ENCODE data around the gene OLFML2B. TPM values are rescaled to one million over a fixed set of nuclear protein-coding genes. Genes with fewer than 3 reads are reported as not detected.

Gene OLFML2B
- total RNA-seq, 5 donors from 2014 or later (not counting 1 experiment from before 2014, with no cell fraction given): not detected

- H3K4me3 ChIP-seq (ENCODE audit: control insufficient read depth in 1 of 2, extremely low read depth in 1 of 2, low read length in 1 of 2): no peak overlapping the region
- peaks cover 43% of the 10 kb centered on the region for H3K36me3 Mint-ChIP-seq
- no peaks in the 10 kb centered on the region for H3K9me3 ChIP-seq
- DNase-seq: no peak
- peaks cover 35 to 51% (median 45%) of the 10 kb centered on the region in 3 donors for H3K4me1 Mint-ChIP-seq
- no peak overlapping the region for H3K27ac ChIP-seq (ENCODE audit: low read length)
- H3K9me3 Mint-ChIP-seq: no peaks in the 10 kb centered on the region
- peaks cover 0 to 18% of the 10 kb centered on the region in 2 donors for H3K36me3 ChIP-seq (ENCODE audit: control insufficient read depth in 2 of 2, extremely low read depth in 1 of 2, insufficient read depth in 1 of 2, low read length in 1 of 2)
- no peaks in the 10 kb centered on the region for H3K27me3 Mint-ChIP-seq
- ChIA-PET POLR2A (no interaction called here), CTCF (no interaction called here)
- no peaks in the 10 kb centered on the region for H3K4me1 ChIP-seq (ENCODE audit: control insufficient read depth in 1 of 2, extremely low read depth in 1 of 2, insufficient read depth in 2 of 2, low read length in 2 of 2)
- WGBS (ENCODE audit: insufficient coverage): no CpG with 5 or more reads among the region's 2 CpGs
- no peak for ATAC-seq (replicated peaks in 1 of 4)
- no peaks in the 10 kb centered on the region for H3K27me3 ChIP-seq (replicated peaks in 1 of 2; ENCODE audit: control insufficient read depth in 2 of 2, extremely low read depth in 1 of 2, insufficient read depth in 2 of 2, low read length in 1 of 2)
- H3K27ac Mint-ChIP-seq: no peak overlapping the region
- H3K4me3 Mint-ChIP-seq: no peak overlapping the region
Measured at GRCh38 chr1:161955606-161956005, 68.1 kb downstream of the OLFML2B start.

- POLR2A ChIA-PET: no interaction called here
- Histone ChIP-seq H3K36me3 (ENCODE audit: control insufficient read depth in 2 of 2, extremely low read depth in 1 of 2, insufficient read depth in 1 of 2, low read length in 1 of 2) (peaks cover 0 to 15% of the 10 kb centered on the region in 2 donors), H3K27me3 (replicated peaks in 1 of 2; ENCODE audit: control insufficient read depth in 2 of 2, extremely low read depth in 1 of 2, insufficient read depth in 2 of 2, low read length in 1 of 2) (no peaks in the 10 kb centered on the region), H3K4me1 (ENCODE audit: control insufficient read depth in 1 of 2, extremely low read depth in 1 of 2, insufficient read depth in 2 of 2, low read length in 2 of 2) (no peaks in the 10 kb centered on the region), H3K9me3 (no peaks in the 10 kb centered on the region), H3K27ac (ENCODE audit: low read length) (no peak overlapping the region), H3K4me3 (ENCODE audit: control insufficient read depth in 1 of 2, extremely low read depth in 1 of 2, low read length in 1 of 2) (no peak overlapping the region)
- no peak for ATAC-seq (replicated peaks in 1 of 4)
- CTCF ChIA-PET: no interaction called here
- no peak for DNase-seq
- Mint-ChIP-seq H3K36me3 (peaks cover 43% of the 10 kb centered on the region), H3K9me3 (no peaks in the 10 kb centered on the region), H3K4me1 (peaks cover 35 to 44% (median 42%) of the 10 kb centered on the region in 3 donors), H3K4me3 (peak overlapping the region in 1 of 3 donors; percentile 44), H3K27ac (peak overlapping the region in 1 of 2 donors; percentile 85), H3K27me3 (no peaks in the 10 kb centered on the region)
Measured at GRCh38 chr1:161954466-161954865, 69.2 kb downstream of the OLFML2B start.

GRCh38 chr1:161954050-161954449 is 69.6 kb downstream of the OLFML2B start:
- Histone ChIP-seq H3K27ac (ENCODE audit: low read length) (no peak overlapping the region), H3K27me3 (replicated peaks in 1 of 2; ENCODE audit: control insufficient read depth in 2 of 2, extremely low read depth in 1 of 2, insufficient read depth in 2 of 2, low read length in 1 of 2) (no peaks in the 10 kb centered on the region), H3K9me3 (no peaks in the 10 kb centered on the region), H3K36me3 (ENCODE audit: control insufficient read depth in 2 of 2, extremely low read depth in 1 of 2, insufficient read depth in 1 of 2, low read length in 1 of 2) (peaks cover 0 to 13% of the 10 kb centered on the region in 2 donors), H3K4me1 (ENCODE audit: control insufficient read depth in 1 of 2, extremely low read depth in 1 of 2, insufficient read depth in 2 of 2, low read length in 2 of 2) (no peaks in the 10 kb centered on the region), H3K4me3 (ENCODE audit: control insufficient read depth in 1 of 2, extremely low read depth in 1 of 2, low read length in 1 of 2) (no peak overlapping the region)
- CTCF ChIA-PET: no interaction called here
- no peaks in the 10 kb centered on the region for H3K9me3 Mint-ChIP-seq
- POLR2A ChIA-PET: no interaction called here
- ATAC-seq (replicated peaks in 1 of 4) (no peak), DNase-seq (no peak)
- H3K36me3 Mint-ChIP-seq: peaks cover 42% of the 10 kb centered on the region
- peak overlapping the region; percentile 29 to 85 for H3K27ac Mint-ChIP-seq
- H3K4me3 Mint-ChIP-seq: peak overlapping the region in 1 of 3 donors; percentile 44
- no CpG with 5 or more reads among the region's 2 CpGs for WGBS (ENCODE audit: insufficient coverage)
- no peaks in the 10 kb centered on the region for H3K27me3 Mint-ChIP-seq
- peaks cover 35 to 44% (median 43%) of the 10 kb centered on the region in 3 donors for H3K4me1 Mint-ChIP-seq

- 100% methylated on average over 1 of the region's 5 CpGs for WGBS (ENCODE audit: insufficient coverage)
- Mint-ChIP-seq H3K4me3 (no peak overlapping the region), H3K9me3 (no peaks in the 10 kb centered on the region), H3K36me3 (peaks cover 36% of the 10 kb centered on the region), H3K27ac (peak overlapping the region; percentile 27 to 85), H3K4me1 (peaks cover 35 to 47% (median 44%) of the 10 kb centered on the region in 3 donors), H3K27me3 (no peaks in the 10 kb centered on the region)
- no peak overlapping the region for H3K4me3 ChIP-seq (ENCODE audit: control insufficient read depth in 1 of 2, extremely low read depth in 1 of 2, low read length in 1 of 2)
- ATAC-seq (replicated peaks in 1 of 4): no peak
- H3K27me3 ChIP-seq (replicated peaks in 1 of 2; ENCODE audit: control insufficient read depth in 2 of 2, extremely low read depth in 1 of 2, insufficient read depth in 2 of 2, low read length in 1 of 2): no peaks in the 10 kb centered on the region
- ChIA-PET CTCF (no interaction called here), POLR2A (interaction anchor here in 1 of 2 donors (0.6 kb wide), 1 partner anchor 9 kb away, joined by 3 read pairs; no protein-coding TSS in a partner anchor)
- H3K27ac ChIP-seq (ENCODE audit: low read length): no peak overlapping the region
- no peaks in the 10 kb centered on the region for H3K4me1 ChIP-seq (ENCODE audit: control insufficient read depth in 1 of 2, extremely low read depth in 1 of 2, insufficient read depth in 2 of 2, low read length in 2 of 2)
- no peaks in the 10 kb centered on the region for H3K9me3 ChIP-seq
- H3K36me3 ChIP-seq (ENCODE audit: control insufficient read depth in 2 of 2, extremely low read depth in 1 of 2, insufficient read depth in 1 of 2, low read length in 1 of 2): peaks cover 0 to 8% of the 10 kb centered on the region in 2 donors
- no peak for DNase-seq
Measured at GRCh38 chr1:161953256-161953920, 70.3 kb downstream of the OLFML2B start.

- Histone ChIP-seq H3K27me3 (replicated peaks in 1 of 2; ENCODE audit: control insufficient read depth in 2 of 2, extremely low read depth in 1 of 2, insufficient read depth in 2 of 2, low read length in 1 of 2) (no peaks in the 10 kb centered on the region), H3K9me3 (no peaks in the 10 kb centered on the region), H3K27ac (ENCODE audit: low read length) (no peak overlapping the region), H3K4me3 (ENCODE audit: control insufficient read depth in 1 of 2, extremely low read depth in 1 of 2, low read length in 1 of 2) (no peak overlapping the region), H3K4me1 (ENCODE audit: control insufficient read depth in 1 of 2, extremely low read depth in 1 of 2, insufficient read depth in 2 of 2, low read length in 2 of 2) (no peaks in the 10 kb centered on the region), H3K36me3 (ENCODE audit: control insufficient read depth in 2 of 2, extremely low read depth in 1 of 2, insufficient read depth in 1 of 2, low read length in 1 of 2) (peaks cover 0 to 3% of the 10 kb centered on the region in 2 donors)
- Mint-ChIP-seq H3K36me3 (peaks cover 38% of the 10 kb centered on the region), H3K4me3 (no peak overlapping the region), H3K27ac (no peak overlapping the region), H3K27me3 (no peaks in the 10 kb centered on the region), H3K9me3 (no peaks in the 10 kb centered on the region), H3K4me1 (peaks cover 35 to 47% (median 40%) of the 10 kb centered on the region in 3 donors)
- CTCF ChIA-PET: no interaction called here
- POLR2A ChIA-PET: interaction anchor here in 1 of 2 donors (0.6 to 1.1 kb wide), 3 partner anchors 8 to 203 kb away, joined by 3 read pairs; partner anchors contain the start of gene DUSP12
- 86% methylated on average over 1 of the region's 3 CpGs for WGBS (ENCODE audit: insufficient coverage)
- DNase-seq (no peak), ATAC-seq (replicated peaks in 1 of 4) (no peak)
Measured at GRCh38 chr1:161952607-161953172, 71.0 kb downstream of the OLFML2B start.

GRCh38 chr1:161951646-161952045 is 72.0 kb downstream of the OLFML2B start:
- Mint-ChIP-seq H3K4me1 (peaks cover 40 to 47% (median 41%) of the 10 kb centered on the region in 3 donors), H3K36me3 (peaks cover 45% of the 10 kb centered on the region), H3K4me3 (no peak overlapping the region), H3K27ac (no peak overlapping the region), H3K9me3 (no peaks in the 10 kb centered on the region), H3K27me3 (no peaks in the 10 kb centered on the region)
- Histone ChIP-seq H3K27ac (ENCODE audit: low read length) (no peak overlapping the region), H3K27me3 (replicated peaks in 1 of 2; ENCODE audit: control insufficient read depth in 2 of 2, extremely low read depth in 1 of 2, insufficient read depth in 2 of 2, low read length in 1 of 2) (no peaks in the 10 kb centered on the region), H3K4me1 (ENCODE audit: control insufficient read depth in 1 of 2, extremely low read depth in 1 of 2, insufficient read depth in 2 of 2, low read length in 2 of 2) (no peaks in the 10 kb centered on the region), H3K36me3 (ENCODE audit: control insufficient read depth in 2 of 2, extremely low read depth in 1 of 2, insufficient read depth in 1 of 2, low read length in 1 of 2) (peaks cover 0 to 3% of the 10 kb centered on the region in 2 donors), H3K4me3 (ENCODE audit: control insufficient read depth in 1 of 2, extremely low read depth in 1 of 2, low read length in 1 of 2) (no peak overlapping the region), H3K9me3 (no peaks in the 10 kb centered on the region)
- ATAC-seq (replicated peaks in 1 of 4) (no peak), DNase-seq (no peak)
- no CpG with 5 or more reads among the region's 1 CpG for WGBS (ENCODE audit: insufficient coverage)
- ChIA-PET POLR2A (interaction anchor here in 1 of 2 donors (1.1 kb wide), 1 partner anchor 202 kb away, joined by 3 read pairs; the partner anchor contains the start of gene DUSP12), CTCF (no interaction called here)
